GM21619 (cell line): ENCODE measurements around the gene R3HDM1.
"Not testable (repeated sequence)": the region's sequence is repeated elsewhere in the genome, so short reads cannot be mapped to it uniquely, and the experiment has no call there.

Experiments used
- ATAC-seq: cut with Tn5 transposase; IDR thresholded peaks from one replicate; pipeline ENCODE4 v1.9.1; 2021; ENCODE audit not compliant: unreplicated experiment

Gene R3HDM1

DNA sequence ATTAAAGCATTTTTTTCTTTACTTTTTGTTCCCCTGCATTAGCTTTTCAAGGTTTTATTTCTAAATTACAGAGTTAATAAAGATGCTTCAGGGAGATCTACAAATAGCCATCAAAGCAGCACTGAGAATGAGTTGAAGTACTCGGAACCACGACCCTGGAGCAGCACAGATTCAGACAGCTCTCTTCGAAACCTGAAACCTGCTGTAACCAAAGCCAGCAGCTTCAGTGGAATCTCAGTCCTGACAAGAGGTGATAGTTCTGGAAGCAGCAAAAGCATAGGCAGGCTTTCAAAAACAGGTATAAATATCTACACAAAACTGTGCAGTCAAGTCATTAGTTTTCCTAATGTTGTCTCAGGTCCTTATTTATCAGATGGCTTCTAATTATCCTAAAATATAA is 107.5 kb downstream of the R3HDM1 start:
- no peak for ATAC-seq

DNA sequence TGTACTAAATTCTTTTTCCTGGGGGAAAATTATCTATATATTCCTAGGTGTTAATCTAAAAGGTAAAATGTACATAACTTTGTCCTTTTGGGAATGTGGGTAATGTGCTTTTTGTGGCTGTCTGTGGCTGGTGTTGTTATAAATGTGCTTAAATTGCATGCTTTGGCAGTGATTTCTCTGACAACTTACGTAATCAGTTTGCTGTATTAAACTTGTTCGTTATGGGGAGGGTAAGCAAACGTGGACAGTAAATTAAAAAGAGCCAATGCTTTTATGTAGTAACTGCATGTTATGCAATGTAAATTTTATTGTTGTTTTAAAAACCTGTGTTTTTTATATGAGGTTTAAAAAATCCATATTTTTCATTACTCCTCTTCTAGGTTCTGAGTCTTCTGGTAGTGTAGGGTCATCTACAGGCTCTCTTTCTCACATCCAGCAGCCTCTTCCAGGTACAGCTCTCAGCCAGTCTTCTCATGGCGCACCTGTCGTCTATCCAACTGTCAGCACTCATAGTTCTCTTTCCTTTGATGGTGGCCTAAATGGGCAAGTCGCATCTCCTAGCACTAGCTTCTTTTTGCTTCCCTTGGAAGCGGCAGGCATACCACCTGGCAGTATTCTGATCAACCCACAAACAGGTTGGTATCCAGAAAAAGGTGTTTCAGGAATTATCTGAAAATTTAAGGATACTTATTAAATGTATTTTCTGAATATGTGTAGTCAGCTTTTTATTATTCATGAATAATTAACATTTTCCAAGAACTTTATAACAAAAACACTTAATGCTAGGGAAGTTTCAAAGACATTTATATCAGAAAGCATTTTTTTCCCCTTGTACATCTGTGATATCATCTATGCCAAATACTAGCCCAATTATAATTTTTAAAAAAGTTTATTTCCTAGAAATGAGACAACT is 110.1 kb downstream of the R3HDM1 start:
- no peak for ATAC-seq

DNA sequence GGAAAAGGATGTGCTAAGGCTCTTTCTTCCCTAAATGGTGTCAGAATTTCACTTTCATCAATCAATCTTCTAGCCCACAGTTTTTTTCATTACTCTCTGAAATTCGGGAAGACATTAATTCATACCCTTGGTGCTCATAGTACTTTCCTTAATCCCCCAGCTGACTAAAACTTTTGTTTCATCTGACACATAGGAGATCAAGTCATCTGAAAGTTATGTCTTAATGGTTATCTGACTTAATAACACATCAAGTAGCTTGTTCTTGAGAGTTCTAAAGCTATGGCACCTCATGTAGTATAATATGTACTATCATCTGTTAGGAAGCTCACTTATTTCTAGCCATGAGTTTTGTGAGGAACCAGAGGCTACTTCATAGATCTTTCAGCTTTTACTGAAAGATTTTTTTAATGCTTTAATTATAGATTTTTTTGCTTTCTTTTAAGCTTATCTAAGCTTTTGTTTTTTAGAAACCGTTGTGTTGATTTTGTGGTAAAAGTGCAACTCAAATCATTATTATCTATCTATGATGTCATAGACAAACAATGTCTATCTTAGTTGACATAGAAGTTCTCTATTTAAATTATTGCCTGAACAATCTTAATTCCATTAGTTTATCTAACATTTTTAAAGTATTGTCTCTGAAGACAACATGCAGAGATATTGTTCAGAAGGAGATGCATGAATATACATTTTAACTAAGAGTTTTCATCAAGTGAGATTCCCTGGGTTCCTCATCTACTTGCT is 116.7 kb downstream of the R3HDM1 start:
- no peak for ATAC-seq

DNA sequence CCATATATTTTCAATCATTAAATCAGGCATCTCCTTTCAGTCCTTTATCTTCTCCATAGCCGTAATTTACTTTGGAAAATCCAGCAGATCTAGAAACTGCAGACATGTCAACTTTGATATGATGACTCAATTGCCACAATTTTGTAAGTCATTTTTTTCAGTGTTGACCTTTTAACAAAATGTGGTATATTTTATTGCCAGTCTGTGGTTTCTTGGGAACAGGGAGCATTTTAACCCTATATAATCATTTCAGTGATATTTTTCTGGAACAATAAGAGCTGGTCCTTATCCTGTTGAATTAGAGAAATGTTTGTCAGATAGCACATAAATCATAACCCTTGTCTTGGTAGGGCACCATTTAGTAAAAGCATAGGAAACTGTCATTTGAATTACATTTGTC is 119.4 kb downstream of the R3HDM1 start:
- ATAC-seq: no peak

DNA sequence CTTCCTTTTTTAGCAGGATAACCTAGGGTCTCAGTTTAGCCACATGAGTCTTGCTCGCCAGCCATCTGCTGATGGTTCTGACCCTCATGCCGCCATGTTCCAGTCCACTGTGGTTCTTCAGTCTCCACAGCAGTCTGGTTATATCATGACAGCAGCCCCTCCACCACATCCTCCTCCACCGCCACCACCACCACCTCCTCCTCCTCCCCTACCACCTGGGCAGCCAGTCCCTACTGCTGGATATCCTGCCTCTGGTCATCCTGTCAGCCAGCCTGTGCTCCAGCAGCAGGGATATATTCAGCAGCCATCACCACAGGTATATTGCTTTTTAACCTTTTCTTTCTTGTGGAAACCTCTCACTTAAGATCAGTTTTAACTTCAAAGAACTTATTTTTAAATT is 120.4 kb downstream of the R3HDM1 start:
- ATAC-seq: no peak

DNA sequence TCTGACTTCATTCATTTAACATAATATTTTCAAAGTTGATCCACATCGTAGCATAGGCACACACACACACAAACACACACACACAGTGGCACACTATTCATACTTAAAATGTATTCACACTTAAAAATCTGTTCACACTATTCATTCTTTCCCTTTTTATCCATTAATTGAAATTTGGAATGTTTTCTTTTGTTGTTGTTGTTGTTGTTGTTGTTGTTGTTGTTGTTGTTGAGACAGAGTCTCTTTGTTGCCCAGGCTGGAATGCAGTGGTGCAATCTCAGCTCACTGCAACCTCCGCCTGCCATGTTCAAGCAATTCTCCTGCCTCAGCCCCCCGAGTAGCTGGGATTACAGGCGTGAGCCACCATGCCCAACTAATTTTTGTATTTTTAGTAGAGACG is 123.0 kb downstream of the R3HDM1 start:
- not testable (repeated sequence) for ATAC-seq

DNA sequence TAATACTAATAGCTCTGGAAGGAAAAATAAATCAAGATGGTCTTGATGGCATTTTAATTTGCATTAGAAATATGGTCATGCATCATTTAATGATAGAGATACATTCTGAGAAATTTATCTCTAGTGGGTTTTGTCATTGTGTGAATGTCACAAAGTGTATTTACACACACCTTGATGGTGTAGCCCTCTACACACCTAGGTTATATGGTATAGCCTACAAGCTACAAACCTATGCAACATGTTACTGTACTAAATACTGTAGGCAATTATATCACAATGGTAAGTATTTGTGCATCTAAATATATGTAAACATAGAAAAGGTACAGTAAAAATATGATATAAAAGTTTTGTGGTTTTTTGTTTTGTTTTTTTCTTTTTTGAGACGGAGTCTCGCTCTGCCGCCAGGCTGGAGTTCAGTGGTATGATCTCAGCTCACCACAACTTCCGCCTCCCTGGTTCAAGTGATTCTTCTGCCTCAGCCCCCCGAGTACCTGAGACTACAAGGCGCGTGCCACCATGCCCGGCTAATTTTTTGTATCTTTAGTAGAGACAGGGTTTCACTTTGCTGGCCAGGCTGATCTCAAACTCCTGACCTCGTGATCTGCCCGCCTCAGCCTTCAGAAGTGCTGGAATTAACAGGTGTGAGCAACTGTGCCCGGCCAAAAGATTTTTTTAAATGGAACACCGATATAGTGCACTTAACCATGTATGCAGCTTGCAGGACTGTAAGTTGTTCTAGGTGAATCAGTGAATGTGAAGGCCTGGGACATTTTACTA is 126.7 kb downstream of the R3HDM1 start:
- ATAC-seq: no peak

DNA sequence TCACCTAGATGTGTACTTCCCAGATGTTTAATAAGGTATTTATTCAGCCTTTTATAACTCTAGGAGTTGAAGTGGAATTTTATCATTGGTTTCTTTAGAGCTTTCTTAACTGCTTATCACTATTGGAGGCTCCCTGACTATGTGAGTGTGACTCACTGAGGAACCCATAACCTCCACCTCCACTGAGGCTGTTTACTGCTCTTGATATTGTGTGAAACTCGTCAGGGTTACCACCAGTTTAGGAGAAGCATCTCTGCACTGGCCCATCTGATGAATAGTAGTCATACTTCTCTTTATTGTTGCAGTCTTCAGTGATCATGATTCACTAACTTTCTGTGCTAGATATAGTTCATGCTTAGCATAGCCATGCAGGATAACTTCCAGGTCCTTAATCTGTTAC is 130.8 kb downstream of the R3HDM1 start:
- no peak for ATAC-seq

DNA sequence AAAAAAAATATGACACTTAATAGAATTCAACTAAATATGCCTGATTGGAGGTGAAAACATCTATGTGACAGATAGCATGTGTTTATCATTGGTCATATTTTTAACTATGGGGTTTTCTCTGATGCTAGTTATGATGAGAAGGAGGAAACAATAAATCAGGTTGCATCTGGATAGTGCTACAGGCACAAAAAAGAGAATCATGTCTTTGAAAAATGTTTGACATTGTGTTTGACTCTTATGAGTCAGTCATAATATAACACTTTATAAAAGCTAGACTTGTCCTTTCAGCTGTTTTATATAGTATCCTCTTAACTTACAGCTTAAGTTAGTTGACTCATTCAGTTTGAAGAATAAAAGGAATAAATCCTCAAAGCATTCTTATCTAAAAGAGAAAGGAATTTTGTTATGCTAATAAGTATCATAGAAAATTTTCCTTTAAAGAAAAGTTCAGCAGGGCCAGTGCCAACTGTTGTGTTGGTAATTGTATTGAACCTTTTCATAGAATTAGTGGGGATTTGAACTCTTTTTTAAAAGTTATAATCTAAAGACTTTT is 131.9 kb downstream of the R3HDM1 start:
- no peak for ATAC-seq

DNA sequence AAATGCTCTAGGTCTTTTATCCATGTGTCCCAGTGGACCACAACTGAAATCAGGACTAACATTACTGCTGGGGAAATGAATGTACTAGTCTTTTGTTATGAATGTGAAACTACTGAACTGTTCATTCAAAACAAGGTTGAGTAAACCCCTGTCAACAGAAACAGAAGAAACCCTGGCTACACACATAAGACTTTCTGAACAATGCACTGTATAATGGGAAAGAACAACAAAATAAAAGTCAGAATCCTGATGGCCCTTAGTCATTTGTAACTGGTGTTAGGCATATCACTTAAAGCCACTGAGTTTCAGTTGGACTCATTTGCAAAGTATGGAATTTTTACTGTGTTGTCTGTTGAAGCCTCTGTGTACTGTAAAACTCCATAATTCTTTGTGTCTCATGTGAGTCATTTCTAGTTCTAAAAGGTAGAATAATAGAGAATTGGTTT is 133.4 kb downstream of the R3HDM1 start:
- peak; percentile 86 for ATAC-seq

DNA sequence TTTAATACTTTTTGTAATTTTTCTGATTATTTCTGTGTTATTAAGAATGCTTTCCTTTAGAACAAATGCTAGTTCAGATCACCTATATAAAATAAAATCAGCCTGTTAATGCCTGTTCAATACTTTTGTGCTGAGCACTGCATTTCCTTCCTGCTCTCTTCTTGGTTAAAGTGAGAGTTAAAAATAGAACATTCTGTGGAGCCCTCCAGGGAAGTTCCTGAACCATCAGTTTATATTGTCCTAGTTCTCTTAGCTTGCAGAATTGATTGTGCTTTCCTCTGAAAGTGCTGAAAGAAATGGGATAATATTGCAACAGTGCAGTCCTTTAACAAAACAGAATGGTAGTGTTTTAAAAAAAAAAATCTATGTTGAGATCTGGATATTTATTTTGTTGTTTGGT is 135.8 kb downstream of the R3HDM1 start:
- ATAC-seq: no peak

DNA sequence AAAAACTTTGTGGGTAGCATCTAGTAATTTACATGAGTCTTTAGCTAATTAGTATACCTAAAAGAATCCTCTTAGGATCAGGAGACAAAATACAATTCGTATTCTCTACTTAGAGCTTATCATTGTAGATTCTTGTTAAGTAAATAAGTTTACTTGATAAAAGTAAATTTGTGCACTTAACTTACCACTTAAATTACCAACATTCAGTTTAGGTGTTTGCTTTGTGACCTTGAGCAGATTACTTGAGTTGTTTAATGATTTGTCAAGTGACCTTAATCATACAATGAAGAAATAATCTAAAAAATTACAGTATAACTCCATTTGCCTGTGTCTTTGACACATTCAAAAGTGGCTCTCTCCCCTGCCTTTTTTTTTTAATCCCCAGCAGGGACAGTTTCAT is 143.2 kb downstream of the R3HDM1 start:
- ATAC-seq: no peak

DNA sequence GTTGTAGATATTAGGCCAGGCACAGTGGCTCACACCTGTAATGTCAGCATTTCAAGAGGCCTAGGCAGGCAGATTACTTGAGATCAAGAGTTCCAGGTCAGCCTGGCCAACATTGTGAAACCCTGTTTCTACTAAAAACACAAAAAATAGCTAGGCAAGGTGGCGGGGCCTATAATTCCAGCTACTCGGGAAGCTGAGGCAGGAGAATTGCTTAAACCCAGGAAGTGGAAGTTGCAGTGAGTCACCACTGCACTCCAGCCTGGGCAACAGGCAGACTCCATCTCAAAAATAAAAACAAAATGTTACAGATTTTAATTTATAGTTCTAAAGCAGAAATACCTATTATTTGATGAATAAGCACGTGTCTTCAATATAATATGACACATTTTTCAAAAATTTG is 144.7 kb downstream of the R3HDM1 start:
- no peak for ATAC-seq

DNA sequence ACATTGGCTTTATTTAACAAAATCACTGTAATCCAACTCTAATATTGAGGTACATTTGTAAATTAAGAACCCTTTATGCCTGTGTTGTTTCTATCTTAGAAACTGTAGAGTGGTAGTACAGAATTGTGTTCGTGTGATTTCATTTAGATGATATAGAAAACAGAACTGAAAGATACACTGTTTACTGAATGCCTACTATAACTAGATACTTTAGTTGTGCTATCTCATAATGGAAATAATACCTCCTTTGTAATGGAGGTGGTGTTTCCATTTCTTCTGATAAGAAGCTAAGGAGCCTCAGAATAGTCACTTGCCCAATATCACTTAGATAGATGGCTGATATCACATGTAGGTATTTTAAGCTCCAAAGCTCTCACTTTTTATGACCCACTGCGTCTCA is 147.8 kb downstream of the R3HDM1 start:
- no peak for ATAC-seq

DNA sequence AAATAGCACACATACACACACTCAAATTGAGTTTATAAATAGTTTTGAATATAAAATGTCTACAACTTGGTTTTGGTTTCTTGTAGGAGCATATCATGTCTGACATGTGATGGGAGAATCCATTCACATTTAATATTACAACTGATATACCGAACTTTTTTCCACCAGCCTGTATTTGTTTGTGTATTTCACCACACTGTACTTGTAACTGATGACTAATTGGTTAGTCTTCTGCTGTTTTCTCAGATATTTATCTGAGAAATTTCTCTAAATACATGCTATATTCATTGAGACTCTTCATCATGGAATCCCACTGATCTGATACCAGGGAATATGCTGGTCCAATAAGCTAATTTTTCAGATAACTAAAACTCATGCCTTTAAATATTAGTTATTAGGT is 154.1 kb downstream of the R3HDM1 start:
- ATAC-seq: no peak

DNA sequence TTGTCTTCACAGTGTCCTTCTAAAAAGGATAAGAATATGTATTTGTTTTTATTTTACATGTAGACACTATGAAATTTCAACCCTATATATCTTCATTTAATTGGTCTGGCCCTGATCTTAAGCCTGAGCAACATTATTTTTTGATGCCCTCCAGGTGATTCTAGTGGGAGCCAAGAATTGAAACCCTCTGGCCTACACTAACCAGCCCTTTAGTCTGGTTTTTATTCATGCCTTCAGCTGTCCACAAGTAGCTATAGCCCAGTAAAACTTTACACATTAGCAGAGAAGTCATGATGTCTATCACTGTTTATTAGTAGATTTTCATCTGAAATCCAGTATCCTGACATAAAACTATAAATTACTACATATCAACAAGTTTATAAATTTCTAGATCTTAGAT is 157.7 kb downstream of the R3HDM1 start:
- no peak for ATAC-seq

DNA sequence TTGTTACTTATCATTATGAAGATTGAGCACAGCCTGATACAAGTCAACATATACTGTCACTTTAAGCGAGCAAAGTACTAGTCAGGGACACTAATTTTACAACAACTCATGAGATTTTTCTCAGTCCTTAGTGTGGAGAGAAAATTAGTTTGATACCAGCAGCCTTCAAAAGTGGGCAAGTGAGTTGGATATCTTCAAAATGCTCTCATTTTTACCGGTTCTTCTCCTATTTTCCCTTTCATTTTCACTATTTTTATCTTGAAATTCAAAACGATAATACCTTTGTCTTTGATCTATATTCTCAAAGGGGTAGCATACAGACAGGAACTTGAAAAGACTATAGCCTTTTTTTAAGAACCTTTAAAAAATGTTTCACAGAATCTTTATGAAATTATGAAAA is 158.4 kb downstream of the R3HDM1 start:
- no peak for ATAC-seq

DNA sequence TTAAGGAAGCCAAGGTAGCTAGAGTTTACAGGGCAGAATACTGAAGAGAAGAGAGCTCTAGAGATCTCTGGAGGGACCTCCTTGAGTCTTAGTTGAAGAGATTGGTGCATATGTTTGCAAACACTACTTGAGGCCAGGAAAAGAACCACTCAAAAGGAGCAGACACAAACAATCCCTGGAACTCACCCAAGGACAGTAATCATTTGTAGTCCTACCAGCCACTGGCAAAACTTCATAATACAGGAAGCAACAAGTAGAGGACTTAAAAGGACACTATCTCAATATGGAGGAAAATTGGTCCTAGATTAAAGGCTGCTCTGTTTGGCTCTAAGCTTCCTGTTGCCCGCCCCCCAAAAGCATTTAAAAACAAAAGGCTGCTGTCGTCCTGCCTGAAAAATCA is 163.4 kb downstream of the R3HDM1 start:
- no peak for ATAC-seq

DNA sequence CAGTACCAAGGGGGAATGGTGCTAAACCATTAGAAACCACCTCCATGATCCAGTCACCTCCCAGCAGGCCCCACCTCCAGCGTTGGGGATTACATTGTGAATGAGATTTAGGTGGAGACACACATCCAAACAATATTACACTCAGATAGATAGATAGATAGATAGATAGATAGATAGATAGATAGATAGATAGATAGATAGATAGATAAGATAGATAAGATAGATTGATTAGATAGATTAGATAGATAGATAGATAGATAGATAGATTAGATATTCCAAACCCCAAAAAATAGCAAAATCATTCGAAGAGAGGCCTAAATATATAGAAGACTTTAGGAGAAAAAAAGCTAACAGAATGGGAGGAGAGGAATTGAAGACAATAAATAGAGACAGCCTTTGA is 167.6 kb downstream of the R3HDM1 start:
- no peak for ATAC-seq

DNA sequence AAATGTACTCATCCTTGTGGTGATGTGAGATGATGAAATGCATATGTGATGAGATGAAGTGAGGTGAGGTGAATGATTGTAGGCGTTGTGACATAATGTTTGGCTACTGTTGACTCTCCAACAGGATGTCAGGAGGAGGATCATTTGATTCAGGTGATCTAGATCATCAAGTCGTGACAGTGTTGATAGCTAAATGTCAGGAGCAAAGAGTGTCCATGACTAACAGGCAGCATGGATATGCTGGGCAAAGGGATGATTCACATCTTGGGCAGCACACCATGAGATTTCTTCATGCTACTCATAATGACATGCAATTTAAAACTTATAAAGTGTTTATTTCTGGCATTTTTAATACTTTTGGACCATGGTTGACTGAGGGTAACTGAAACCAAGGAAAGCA is 170.2 kb downstream of the R3HDM1 start:
- ATAC-seq: no peak

DNA sequence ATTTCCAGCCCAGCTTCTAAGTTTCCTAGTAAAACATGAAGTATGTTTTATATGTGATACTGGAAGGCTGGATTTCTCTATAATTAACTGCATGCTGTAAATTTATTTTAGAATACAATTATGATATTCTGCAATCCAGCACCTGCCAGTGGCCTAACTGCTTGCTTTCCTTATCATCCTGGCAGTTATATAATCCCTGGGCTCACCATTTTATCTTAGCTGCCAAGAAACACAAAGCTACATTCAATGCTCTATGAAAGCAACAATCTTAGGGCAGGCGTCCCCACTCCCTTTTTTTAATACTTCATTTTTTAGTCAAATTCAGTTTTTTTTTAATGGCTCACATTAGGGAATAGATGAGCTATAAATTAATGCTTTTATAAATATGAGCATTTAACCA is 172.0 kb downstream of the R3HDM1 start:
- no peak for ATAC-seq
